ENCODE results near the gene DNAAF2.

Gene DNAAF2

DNA sequence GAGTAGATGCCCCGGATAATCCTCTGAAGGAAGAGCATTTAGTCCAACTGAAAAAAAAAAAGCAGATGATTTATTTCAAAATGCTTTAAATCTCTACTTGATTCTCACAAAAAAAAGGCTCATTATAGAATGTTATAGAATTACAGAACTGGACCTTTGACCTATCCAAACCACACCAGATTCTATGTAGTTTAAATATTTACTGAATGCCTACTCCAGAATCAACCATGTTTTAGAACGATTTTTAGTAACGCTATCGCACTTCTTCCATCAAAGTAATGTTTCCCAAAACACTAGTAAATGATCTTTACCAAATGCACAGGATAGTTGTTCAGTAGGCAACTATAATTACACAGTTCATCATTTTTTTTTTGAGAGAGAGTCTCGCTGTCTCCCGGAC lies 51.4 kb downstream of the DNAAF2 start:
- DNase-seq: no peak

DNA sequence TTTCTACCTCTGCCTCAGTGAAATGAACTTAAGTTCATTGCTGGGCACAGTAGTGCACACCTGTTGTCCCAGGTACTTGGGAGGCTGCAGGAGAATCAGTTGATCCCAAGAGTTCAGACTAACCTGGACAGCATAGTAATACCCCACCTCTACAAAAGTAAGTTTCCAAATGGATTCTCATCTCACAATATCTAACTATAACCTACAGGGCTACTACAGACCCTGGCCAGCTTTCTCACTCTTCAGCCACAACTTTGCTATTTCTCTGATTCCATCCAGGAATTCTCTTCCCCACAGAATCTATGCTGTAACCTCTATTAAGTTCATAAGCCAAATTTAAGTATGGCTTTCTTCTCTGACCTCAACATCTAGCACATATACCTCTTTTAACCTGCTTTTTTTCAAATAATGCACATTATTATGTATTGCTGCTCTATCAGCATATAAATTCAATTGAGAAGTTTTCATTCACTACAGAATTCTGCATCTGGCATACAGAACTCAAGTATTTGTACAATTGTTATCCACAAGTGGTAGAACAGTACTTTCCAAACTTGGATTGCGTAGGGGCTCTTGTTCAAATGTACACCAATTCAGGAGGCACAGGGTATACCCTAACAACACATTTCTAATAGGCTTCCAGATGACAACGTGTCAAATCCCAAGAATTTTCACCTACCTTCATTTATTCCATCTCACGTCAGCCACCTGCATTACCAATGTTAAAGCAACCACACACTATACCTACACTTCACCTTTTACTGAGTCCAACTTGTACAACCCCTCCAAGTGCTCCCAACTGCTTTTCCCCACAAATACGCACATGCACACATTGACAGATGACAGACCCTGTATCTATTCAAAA lies 52.7 kb downstream of the DNAAF2 start:
- DNase-seq: no peak

GRCh38 chr14:49581209-49582112 lies 53.6 kb downstream of the DNAAF2 start:
- DNase-seq: no peak

- DNase-seq: no peak
These were observed 55.2 kb downstream of the DNAAF2 start for GRCh38 chr14:49579841-49580240.

DNA sequence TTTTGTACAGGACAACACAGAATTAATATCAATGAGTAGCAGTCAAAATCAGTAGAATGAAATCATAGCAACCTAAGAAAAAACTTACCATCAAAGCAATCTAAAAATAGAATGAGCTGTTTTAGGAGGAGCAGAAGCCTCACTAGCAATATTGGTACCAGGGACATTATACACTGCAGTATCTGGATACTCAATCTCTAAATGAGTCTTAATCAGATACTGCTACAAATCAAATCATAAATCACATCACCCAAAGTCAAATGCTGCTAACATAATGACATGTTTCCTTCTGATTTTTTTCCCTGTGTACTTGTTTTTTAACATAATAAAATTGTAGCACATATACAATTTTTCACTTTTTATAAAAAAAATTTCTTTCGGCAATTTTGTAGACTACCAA lies 56.9 kb downstream of the DNAAF2 start:
- DNase-seq: no peak

Data from left hindlimb (tissue), 1 donor.